ENCODE measurements around the gene LRRC36. TPM values are rescaled to one million over a fixed set of nuclear protein-coding genes. Genes with fewer than 3 reads are reported as not detected.

LRRC36 gene
- total RNA-seq, 1 experiment from 2014 or later, result not detected

DNA sequence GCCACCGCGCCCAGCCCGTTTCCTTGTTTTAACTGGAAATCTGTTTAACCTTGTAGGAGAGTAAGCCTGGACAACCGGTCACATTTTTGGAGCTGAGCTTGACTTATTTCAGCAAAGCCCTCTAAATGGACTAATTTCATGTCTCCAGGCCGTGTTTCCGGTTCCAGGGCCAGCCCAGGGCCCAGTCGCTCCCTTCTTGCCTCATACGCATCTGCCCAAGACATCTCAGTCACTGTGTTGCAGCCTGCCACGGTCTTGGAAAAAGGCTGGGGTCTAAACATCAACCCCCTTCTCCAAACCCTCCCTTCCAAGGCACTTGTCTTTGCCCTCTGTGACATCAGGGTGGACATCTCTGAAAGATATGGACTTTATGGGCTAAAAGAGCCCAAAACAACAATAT is 28.3 kb upstream of the LRRC36 start:
- intact Hi-C loops (cut with micrococcal nuclease), result no loop called here
- Histone ChIP-seq H3K36me3 (ENCODE audit: control insufficient read depth in 1 of 2, insufficient read depth in 2 of 2, low read length in 2 of 2) (no peaks in the 10 kb centered on the region), H3K27ac (ENCODE audit: low read depth, low read length) (no peak overlapping the region), H4K20me1 (ENCODE audit: insufficient read depth) (no peaks in the 10 kb centered on the region), H3K79me2 (ENCODE audit: insufficient read depth, low read length) (no peaks in the 10 kb centered on the region), H2AFZ (ENCODE audit: low read depth, low read length, poor library complexity, severe bottlenecking) (no peak overlapping the region), H3K9me3 (ENCODE audit: control insufficient read depth in 1 of 2, insufficient read depth in 1 of 2, low read depth in 1 of 2, low read length in 2 of 2) (no peaks in the 10 kb centered on the region), H3K4me2 (ENCODE audit: low read length) (no peak overlapping the region), H3K4me3 (replicated peaks in 1 of 2; ENCODE audit: low read depth in 1 of 2, low read length in 2 of 2) (no peak overlapping the region), H3K4me1 (ENCODE audit: control insufficient read depth in 1 of 2, insufficient read depth in 2 of 2, low read length in 2 of 2) (peaks cover 7 to 8% of the 10 kb centered on the region in 2 experiments), H3K9ac (ENCODE audit: low read length) (no peak overlapping the region), H3K27me3 (ENCODE audit: insufficient read depth, low read length) (no peaks in the 10 kb centered on the region), H3K9me2 (ENCODE audit: insufficient read depth) (no peaks in the 10 kb centered on the region)
- CTCF ChIA-PET, result no interaction called here
- BruUV-seq (replicated peaks), result no TSS peak
- TF ChIP-seq POLR2AphosphoS5 (IDR thresholded peaks at IDR 0.05; ENCODE audit: low read depth, low read length) (no peak), CBX3 (IDR thresholded peaks at IDR 0.05; ENCODE audit: low read depth) (no peak), SRF (IDR thresholded peaks at IDR 0.05; ENCODE audit: low read depth) (no peak), ZFX (IDR thresholded peaks at IDR 0.05) (no peak), ZNF274 (IDR thresholded peaks at IDR 0.05; ENCODE audit: low read depth, low read length) (no peak), ELF1 (IDR thresholded peaks at IDR 0.05; ENCODE audit: borderline replicate concordance, low read depth) (no peak), EGR1 (IDR thresholded peaks at IDR 0.05; ENCODE audit: low read depth) (no peak), TCF7L2 (IDR thresholded peaks at IDR 0.05; ENCODE audit: borderline replicate concordance, extremely low read depth, insufficient read depth, insufficient read length) (no peak), YY1 (IDR thresholded peaks at IDR 0.05; ENCODE audit: extremely low read depth, insufficient replicate concordance, low read depth, low read length) (no peak), POLR2A (IDR thresholded peaks at IDR 0.05; ENCODE audit: borderline replicate concordance, extremely low read depth, insufficient read depth, insufficient read length) (no peak), FOSL1 (IDR thresholded peaks at IDR 0.05; ENCODE audit: low read depth) (no peak), JUND (IDR thresholded peaks at IDR 0.05) (no peak)
- TF ChIP-seq, protein P1, sequence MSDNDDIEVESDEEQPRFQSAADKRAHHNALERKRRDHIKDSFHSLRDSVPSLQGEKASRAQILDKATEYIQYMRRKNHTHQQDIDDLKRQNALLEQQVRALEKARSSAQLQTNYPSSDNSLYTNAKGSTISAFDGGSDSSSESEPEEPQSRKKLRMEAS (IDR thresholded peaks at IDR 0.05), result no peak
- TF ChIP-seq, protein P2, sequence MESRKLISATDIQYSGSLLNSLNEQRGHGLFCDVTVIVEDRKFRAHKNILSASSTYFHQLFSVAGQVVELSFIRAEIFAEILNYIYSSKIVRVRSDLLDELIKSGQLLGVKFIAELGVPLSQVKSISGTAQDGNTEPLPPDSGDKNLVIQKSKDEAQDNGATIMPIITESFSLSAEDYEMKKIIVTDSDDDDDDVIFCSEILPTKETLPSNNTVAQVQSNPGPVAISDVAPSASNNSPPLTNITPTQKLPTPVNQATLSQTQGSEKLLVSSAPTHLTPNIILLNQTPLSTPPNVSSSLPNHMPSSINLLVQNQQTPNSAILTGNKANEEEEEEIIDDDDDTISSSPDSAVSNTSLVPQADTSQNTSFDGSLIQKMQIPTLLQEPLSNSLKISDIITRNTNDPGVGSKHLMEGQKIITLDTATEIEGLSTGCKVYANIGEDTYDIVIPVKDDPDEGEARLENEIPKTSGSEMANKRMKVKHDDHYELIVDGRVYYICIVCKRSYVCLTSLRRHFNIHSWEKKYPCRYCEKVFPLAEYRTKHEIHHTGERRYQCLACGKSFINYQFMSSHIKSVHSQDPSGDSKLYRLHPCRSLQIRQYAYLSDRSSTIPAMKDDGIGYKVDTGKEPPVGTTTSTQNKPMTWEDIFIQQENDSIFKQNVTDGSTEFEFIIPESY (IDR thresholded peaks at IDR 0.05; ENCODE audit: extremely low read depth, insufficient replicate concordance, low read length), result no peak
- TF ChIP-seq, protein P3, sequence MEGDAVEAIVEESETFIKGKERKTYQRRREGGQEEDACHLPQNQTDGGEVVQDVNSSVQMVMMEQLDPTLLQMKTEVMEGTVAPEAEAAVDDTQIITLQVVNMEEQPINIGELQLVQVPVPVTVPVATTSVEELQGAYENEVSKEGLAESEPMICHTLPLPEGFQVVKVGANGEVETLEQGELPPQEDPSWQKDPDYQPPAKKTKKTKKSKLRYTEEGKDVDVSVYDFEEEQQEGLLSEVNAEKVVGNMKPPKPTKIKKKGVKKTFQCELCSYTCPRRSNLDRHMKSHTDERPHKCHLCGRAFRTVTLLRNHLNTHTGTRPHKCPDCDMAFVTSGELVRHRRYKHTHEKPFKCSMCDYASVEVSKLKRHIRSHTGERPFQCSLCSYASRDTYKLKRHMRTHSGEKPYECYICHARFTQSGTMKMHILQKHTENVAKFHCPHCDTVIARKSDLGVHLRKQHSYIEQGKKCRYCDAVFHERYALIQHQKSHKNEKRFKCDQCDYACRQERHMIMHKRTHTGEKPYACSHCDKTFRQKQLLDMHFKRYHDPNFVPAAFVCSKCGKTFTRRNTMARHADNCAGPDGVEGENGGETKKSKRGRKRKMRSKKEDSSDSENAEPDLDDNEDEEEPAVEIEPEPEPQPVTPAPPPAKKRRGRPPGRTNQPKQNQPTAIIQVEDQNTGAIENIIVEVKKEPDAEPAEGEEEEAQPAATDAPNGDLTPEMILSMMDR (IDR thresholded peaks at IDR 0.05 in 2 of 3, conservative IDR thresholded peaks at IDR 0.05 in 1 of 3; ENCODE audit: borderline replicate concordance in 1 of 3, insufficient read depth in 1 of 3, low read depth in 2 of 3, low read length in 2 of 3), result no peak
- no peak for DNase-seq (ENCODE audit: low read depth, low spot score)
- RAD21 ChIA-PET (ENCODE audit: low non-redundant PET in 1 of 2, low total read pairs in 2 of 2, uncharacterized antibody in 2 of 2, unreplicated experiment in 2 of 2), result no interaction called here
- no peak for ATAC-seq
- POLR2A ChIA-PET, result interaction anchor here (1.8 kb wide), 1 partner anchor 52 kb away, joined by 4 read pairs; no protein-coding TSS in a partner anchor
